ENCODE results near the gene MLLT10. TPM values are rescaled to one million over a fixed set of nuclear protein-coding genes. Genes with fewer than 3 reads are reported as not detected.

MLLT10 gene
- total and polyA plus RNA-seq, 2 of the 8 experiments (the other 6 are each of a cell fraction or from before 2014, with no cell fraction given): 53.1 to 62.1 TPM

DNA sequence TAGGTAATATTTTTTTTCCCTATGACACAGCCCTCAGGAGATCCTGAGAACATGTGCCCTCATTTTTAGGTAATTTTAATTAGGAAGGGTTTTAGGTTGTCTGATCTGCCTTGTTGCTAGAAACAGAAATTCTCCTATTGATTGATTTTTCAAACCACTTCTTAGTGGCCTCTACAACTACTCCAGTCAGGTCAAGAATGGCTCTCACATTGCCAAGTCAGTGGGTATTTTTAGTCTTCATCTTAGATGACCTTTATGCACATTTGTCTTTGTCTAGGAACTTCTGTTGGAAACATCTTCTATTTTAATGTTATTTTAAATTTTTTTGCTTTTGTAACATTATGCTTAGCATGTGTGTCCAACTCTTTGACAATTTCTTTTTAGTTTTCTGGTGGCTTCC, 162.3 kb downstream of the MLLT10 start (continued):
- TF ChIP-seq KDM5A (IDR thresholded peaks at IDR 0.05; ENCODE audit: low read length): no peak
